ENCODE results near the gene PGBD5.
A peak's percentile ranks its signal among the peaks of the same experiment; 100 is the strongest.

The PGBD5 gene

DNA sequence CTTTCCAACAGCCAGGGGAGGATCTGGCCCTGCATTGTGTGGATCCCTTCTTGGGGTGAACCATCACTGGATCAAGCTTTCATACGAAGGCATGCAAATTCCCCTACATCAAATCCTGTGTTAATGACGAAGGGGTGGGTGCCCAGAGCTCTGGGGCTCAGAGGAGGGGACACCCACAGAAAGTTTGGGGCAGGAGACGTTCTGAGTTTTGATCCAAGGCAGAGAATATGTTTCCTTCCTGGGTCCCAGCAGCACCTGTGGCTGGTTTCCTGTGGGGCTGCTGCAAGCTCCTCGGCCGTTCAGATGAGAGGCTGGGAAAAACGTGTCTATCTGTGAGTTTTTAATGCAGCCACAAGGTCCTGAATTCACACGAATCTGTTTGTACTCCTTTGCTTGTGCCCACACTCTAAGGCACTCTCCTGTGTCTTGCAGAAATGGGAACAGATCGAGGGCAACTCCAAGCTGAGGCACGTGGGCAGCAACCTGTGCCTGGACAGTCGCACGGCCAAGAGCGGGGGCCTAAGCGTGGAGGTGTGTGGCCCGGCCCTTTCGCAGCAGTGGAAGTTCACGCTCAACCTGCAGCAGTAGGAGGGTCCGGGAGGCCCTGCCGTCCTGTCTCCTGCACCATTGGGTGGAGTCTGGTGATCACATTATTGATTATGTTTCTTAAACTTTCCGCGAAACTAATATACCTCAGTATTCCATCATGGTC lies 147.1 kb downstream of the PGBD5 start:
- Histone ChIP-seq H3K18ac (ENCODE audit: low read length) (no peak overlapping the region), H4K8ac (ENCODE audit: low read depth, low read length) (no peak overlapping the region), H2BK15ac (ENCODE audit: low read length) (no peak overlapping the region), H3K4me3 (ENCODE audit: low read length in 2 of 2) (no peak overlapping the region), H3K27ac (replicated peaks; ENCODE audit: low read length) (no peak overlapping the region), H2AFZ (ENCODE audit: low read length) (no peak overlapping the region), H3K23ac (ENCODE audit: low read depth, low read length, poor library complexity) (no peak overlapping the region), H3K14ac (ENCODE audit: low read length) (no peak overlapping the region), H2BK5ac (ENCODE audit: low read length) (no peak overlapping the region), H3K9ac (ENCODE audit: low read depth, low read length, poor library complexity) (no peak overlapping the region), H3K4me2 (ENCODE audit: insufficient read depth, low read length, poor library complexity, severe bottlenecking) (no peak overlapping the region), H3K4ac (ENCODE audit: low read length) (no peak overlapping the region), H4K91ac (ENCODE audit: low read depth, low read length, poor library complexity) (no peak overlapping the region), H3K79me1 (ENCODE audit: low read depth, low read length) (no peaks in the 10 kb centered on the region), H3K27me3 (ENCODE audit: control insufficient read depth in 3 of 3, insufficient read depth in 3 of 3, low read depth in 1 of 3, low read length in 3 of 3) (no peaks in the 10 kb centered on the region), H3K9me3 (replicated peaks in 1 of 2; ENCODE audit: control insufficient read depth in 2 of 2, insufficient read depth in 1 of 2, low read depth in 1 of 2, low read length in 2 of 2) (peaks cover 0 to 2% of the 10 kb centered on the region in 2 donors), H2AK5ac (ENCODE audit: low read depth, low read length) (no peak overlapping the region), H3K4me1 (ENCODE audit: control insufficient read depth in 2 of 2, insufficient read depth in 1 of 2, low read depth in 1 of 2, low read length in 2 of 2) (peaks cover 11 to 20% of the 10 kb centered on the region in 2 donors), H3K36me3 (replicated peaks in 1 of 2; ENCODE audit: control insufficient read depth in 2 of 2, insufficient read depth in 2 of 2, low read length in 2 of 2) (peaks cover 3 to 55% of the 10 kb centered on the region in 2 donors), H2BK120ac (ENCODE audit: low read depth, low read length) (no peak overlapping the region), H2BK12ac (ENCODE audit: low read length) (no peak overlapping the region)
- no peak for DNase-seq (ENCODE audit: low spot score)
- WGBS, 2 donors (ENCODE audit: extremely low coverage in 2 of 2, insufficient read length in 2 of 2, insufficient replicate concordance in 1 of 2), result no CpG with 5 or more reads among the region's 20 CpGs

- H2BK5ac ChIP-seq (ENCODE audit: low read length), result no peak overlapping the region
- no peak overlapping the region for H2BK120ac ChIP-seq (ENCODE audit: low read depth, low read length)
- no peak overlapping the region for H4K91ac ChIP-seq (ENCODE audit: low read depth, low read length, poor library complexity)
- H2AFZ ChIP-seq (ENCODE audit: low read length), result no peak overlapping the region
- no peak overlapping the region for H3K23ac ChIP-seq (ENCODE audit: low read depth, low read length, poor library complexity)
- H3K79me1 ChIP-seq (ENCODE audit: low read depth, low read length), result no peaks in the 10 kb centered on the region
- no peaks in the 10 kb centered on the region for H3K27me3 ChIP-seq (ENCODE audit: control insufficient read depth in 3 of 3, insufficient read depth in 3 of 3, low read depth in 1 of 3, low read length in 3 of 3)
- no peak overlapping the region for H3K4me2 ChIP-seq (ENCODE audit: insufficient read depth, low read length, poor library complexity, severe bottlenecking)
- peaks cover 3 to 55% of the 10 kb centered on the region in 2 donors for H3K36me3 ChIP-seq (replicated peaks in 1 of 2; ENCODE audit: control insufficient read depth in 2 of 2, insufficient read depth in 2 of 2, low read length in 2 of 2)
- no peak overlapping the region for H2BK12ac ChIP-seq (ENCODE audit: low read length)
- H3K4me3 ChIP-seq (ENCODE audit: low read length in 2 of 2), result no peak overlapping the region
- no peak overlapping the region for H3K18ac ChIP-seq (ENCODE audit: low read length)
- H3K27ac ChIP-seq (replicated peaks; ENCODE audit: low read length), result no peak overlapping the region
- H3K14ac ChIP-seq (ENCODE audit: low read length), result no peak overlapping the region
- H2BK15ac ChIP-seq (ENCODE audit: low read length), result no peak overlapping the region
- no peak for DNase-seq (ENCODE audit: low spot score)
- no peak overlapping the region for H3K9ac ChIP-seq (ENCODE audit: low read depth, low read length, poor library complexity)
- WGBS, 2 donors (ENCODE audit: extremely low coverage in 2 of 2, insufficient read length in 2 of 2, insufficient replicate concordance in 1 of 2), result no CpG with 5 or more reads among the region's 7 CpGs
- no peak overlapping the region for H4K8ac ChIP-seq (ENCODE audit: low read depth, low read length)
- peak overlapping the region; percentile 82 for H2AK5ac ChIP-seq (ENCODE audit: low read depth, low read length)
- H3K9me3 ChIP-seq (replicated peaks in 1 of 2; ENCODE audit: control insufficient read depth in 2 of 2, insufficient read depth in 1 of 2, low read depth in 1 of 2, low read length in 2 of 2), result no peaks in the 10 kb centered on the region
- H3K4me1 ChIP-seq (ENCODE audit: control insufficient read depth in 2 of 2, insufficient read depth in 1 of 2, low read depth in 1 of 2, low read length in 2 of 2), result peaks cover 11 to 20% of the 10 kb centered on the region in 2 donors
- no peak overlapping the region for H3K4ac ChIP-seq (ENCODE audit: low read length)
These were observed 147.8 kb downstream of the PGBD5 start for GRCh38 chr1:230278376-230278775.

- H3K4me3 ChIP-seq (ENCODE audit: low read length in 2 of 2), result no peak overlapping the region
- WGBS, 2 donors (ENCODE audit: extremely low coverage in 2 of 2, insufficient read length in 2 of 2, insufficient replicate concordance in 1 of 2), result no CpG with 5 or more reads among the region's 15 CpGs
- H3K14ac ChIP-seq (ENCODE audit: low read length), result no peak overlapping the region
- H2BK5ac ChIP-seq (ENCODE audit: low read length), result no peak overlapping the region
- no peaks in the 10 kb centered on the region for H3K27me3 ChIP-seq (ENCODE audit: control insufficient read depth in 3 of 3, insufficient read depth in 3 of 3, low read depth in 1 of 3, low read length in 3 of 3)
- H3K23ac ChIP-seq (ENCODE audit: low read depth, low read length, poor library complexity), result no peak overlapping the region
- H2BK12ac ChIP-seq (ENCODE audit: low read length), result no peak overlapping the region
- H3K4me2 ChIP-seq (ENCODE audit: insufficient read depth, low read length, poor library complexity, severe bottlenecking), result peak overlapping the region; percentile 29
- H3K27ac ChIP-seq (replicated peaks; ENCODE audit: low read length), result peak overlapping the region; percentile 49
- H3K36me3 ChIP-seq (replicated peaks in 1 of 2; ENCODE audit: control insufficient read depth in 2 of 2, insufficient read depth in 2 of 2, low read length in 2 of 2), result peaks cover 3 to 53% of the 10 kb centered on the region in 2 donors
- no peak overlapping the region for H4K91ac ChIP-seq (ENCODE audit: low read depth, low read length, poor library complexity)
- no peak overlapping the region for H2BK15ac ChIP-seq (ENCODE audit: low read length)
- H3K79me1 ChIP-seq (ENCODE audit: low read depth, low read length), result no peaks in the 10 kb centered on the region
- peaks cover 11 to 20% of the 10 kb centered on the region in 2 donors for H3K4me1 ChIP-seq (ENCODE audit: control insufficient read depth in 2 of 2, insufficient read depth in 1 of 2, low read depth in 1 of 2, low read length in 2 of 2)
- no peak overlapping the region for H3K4ac ChIP-seq (ENCODE audit: low read length)
- H3K9me3 ChIP-seq (replicated peaks in 1 of 2; ENCODE audit: control insufficient read depth in 2 of 2, insufficient read depth in 1 of 2, low read depth in 1 of 2, low read length in 2 of 2), result no peaks in the 10 kb centered on the region
- no peak overlapping the region for H2BK120ac ChIP-seq (ENCODE audit: low read depth, low read length)
- no peak overlapping the region for H2AFZ ChIP-seq (ENCODE audit: low read length)
- H4K8ac ChIP-seq (ENCODE audit: low read depth, low read length), result no peak overlapping the region
- DNase-seq (ENCODE audit: low spot score), result peak; percentile 91
- H2AK5ac ChIP-seq (ENCODE audit: low read depth, low read length), result no peak overlapping the region
- peak overlapping the region; percentile 29 for H3K18ac ChIP-seq (ENCODE audit: low read length)
- H3K9ac ChIP-seq (ENCODE audit: low read depth, low read length, poor library complexity), result no peak overlapping the region
These were observed 148.7 kb downstream of the PGBD5 start for GRCh38 chr1:230277201-230278025.

DNA sequence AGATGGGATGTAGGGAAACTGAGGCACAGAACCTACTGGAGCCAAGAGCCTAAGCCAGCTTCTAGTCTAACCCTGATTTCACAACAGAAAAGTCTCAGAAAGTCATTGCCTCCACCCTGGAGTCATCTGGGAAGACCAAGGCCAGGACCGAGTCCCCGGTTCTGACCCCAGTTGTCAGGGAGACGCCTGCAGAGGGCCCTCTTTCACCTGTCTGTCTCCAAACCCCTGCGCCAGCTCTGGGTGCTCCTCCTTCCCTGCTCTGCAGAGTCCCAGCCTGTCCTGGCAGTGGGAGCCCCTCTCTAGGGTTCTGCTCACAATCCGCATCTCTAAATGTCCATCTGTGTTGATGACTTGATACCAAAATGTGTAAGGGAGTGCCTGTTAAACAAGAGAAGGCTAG lies 149.7 kb downstream of the PGBD5 start:
- Histone ChIP-seq H4K8ac (ENCODE audit: low read depth, low read length) (no peak overlapping the region), H3K9me3 (replicated peaks in 1 of 2; ENCODE audit: control insufficient read depth in 2 of 2, insufficient read depth in 1 of 2, low read depth in 1 of 2, low read length in 2 of 2) (no peaks in the 10 kb centered on the region), H3K79me1 (ENCODE audit: low read depth, low read length) (peaks cover 2% of the 10 kb centered on the region), H3K9ac (ENCODE audit: low read depth, low read length, poor library complexity) (no peak overlapping the region), H2BK12ac (ENCODE audit: low read length) (no peak overlapping the region), H3K18ac (ENCODE audit: low read length) (no peak overlapping the region), H2AK5ac (ENCODE audit: low read depth, low read length) (no peak overlapping the region), H2AFZ (ENCODE audit: low read length) (no peak overlapping the region), H3K23ac (ENCODE audit: low read depth, low read length, poor library complexity) (no peak overlapping the region), H3K4me2 (ENCODE audit: insufficient read depth, low read length, poor library complexity, severe bottlenecking) (no peak overlapping the region), H3K36me3 (replicated peaks in 1 of 2; ENCODE audit: control insufficient read depth in 2 of 2, insufficient read depth in 2 of 2, low read length in 2 of 2) (peaks cover 3 to 56% of the 10 kb centered on the region in 2 donors), H3K4me3 (ENCODE audit: low read length in 2 of 2) (peak overlapping the region in 1 of 2 donors; percentile 6), H3K4ac (ENCODE audit: low read length) (no peak overlapping the region), H2BK15ac (ENCODE audit: low read length) (peak overlapping the region; percentile 55), H3K27ac (replicated peaks; ENCODE audit: low read length) (peak overlapping the region; percentile 1), H2BK120ac (ENCODE audit: low read depth, low read length) (no peak overlapping the region), H2BK5ac (ENCODE audit: low read length) (no peak overlapping the region), H3K14ac (ENCODE audit: low read length) (no peak overlapping the region), H4K91ac (ENCODE audit: low read depth, low read length, poor library complexity) (no peak overlapping the region), H3K4me1 (ENCODE audit: control insufficient read depth in 2 of 2, insufficient read depth in 1 of 2, low read depth in 1 of 2, low read length in 2 of 2) (peaks cover 11 to 20% of the 10 kb centered on the region in 2 donors), H3K27me3 (ENCODE audit: control insufficient read depth in 3 of 3, insufficient read depth in 3 of 3, low read depth in 1 of 3, low read length in 3 of 3) (no peaks in the 10 kb centered on the region)
- WGBS, 2 donors (ENCODE audit: extremely low coverage in 2 of 2, insufficient read length in 2 of 2, insufficient replicate concordance in 1 of 2), result no CpG with 5 or more reads among the region's 5 CpGs
- no peak for DNase-seq (ENCODE audit: low spot score)
